Heart right ventricle (tissue), 16 donors: ENCODE data around the gene KCTD21. TPM values are rescaled to one million over a fixed set of nuclear protein-coding genes. Genes with fewer than 3 reads are reported as not detected.

Experiments
- ATAC-seq, 8 donors: fragments of 200-7000 bp; cut with Tn5 transposase; one replicate each; pipeline ENCODE4 v1.9.1; 2020; ENCODE audit warnings: mild to moderate bottlenecking in 8 of 8, moderate library complexity in 8 of 8, moderate number of reproducible peaks in 1 of 8
- DNase-seq, 2 donors: peaks; one replicate each; pipeline ENCODE4 v3.0.0-alpha.2; 2020
- H3K27ac ChIP-seq, 10 donors: fragments of 200-600 bp; sonication (generic) in 2 of 10; one replicate each; pipeline versions ENCODE4 v1.5.0 to v1.8.0; 2020 to 2022; ENCODE audit warnings: mild to moderate bottlenecking in 3 of 10
- H3K27me3 ChIP-seq, 7 donors: fragments of 200-600 bp; one replicate each; pipeline ENCODE4 v1.8.0; 2021 to 2022; ENCODE audit warnings: mild to moderate bottlenecking in 2 of 7
- H3K36me3 ChIP-seq, 9 donors: fragments of 200-600 bp; sonication (generic) in 1 of 9; one replicate each; pipeline versions ENCODE4 v1.5.0 to v1.8.0; 2020 to 2022; ENCODE audit warnings: mild to moderate bottlenecking in 2 of 9
- H3K4me1 ChIP-seq, 9 donors: fragments of 200-600 bp; sonication (generic) in 1 of 9; one replicate each; pipeline versions ENCODE4 v1.5.0 to v1.8.0; 2020 to 2022; ENCODE audit warnings: mild to moderate bottlenecking in 4 of 9
- H3K4me3 ChIP-seq, 10 donors: fragments of 200-600 bp; sonication (generic) in 2 of 10; one replicate each; pipeline versions ENCODE4 v1.5.0 to v1.8.0; 2020 to 2022; ENCODE audit warnings: mild to moderate bottlenecking in 7 of 10, moderate library complexity in 2 of 10
- H3K9me3 ChIP-seq, 11 donors: fragments of 200-600 bp in 10 of 11; sonication (generic) in 2 of 11; one replicate each; pipeline versions ENCODE4 v1.5.0 to v1.8.0; 2013 to 2022; ENCODE audit warnings: mild to moderate bottlenecking in 2 of 11, control low read depth in 1 of 11, moderate library complexity in 1 of 11
- WGBS, 2 donors: extraction: QIAGEN DNeasy Blood & Tissue Kit; methylation state at CpG; one replicate each; pipeline ENCODE4 v1.1.7; 2013; ENCODE audit warnings: inconsistent platforms in 1 of 2; 5-methylcytosine and 5-hydroxymethylcytosine counted together
- intact Hi-C, 10 donors: fragments of 100-400 bp; cut with DNase I; formaldehyde crosslinking; loops; one replicate each; pipeline versions ENCODE4 v1.11.1 to v1.14.2; 2022
- polyA plus RNA-seq, 2 donors: library from polyadenylated mRNA; stranded (reverse); fragments of 200-250 nt; gene quantifications; one replicate each; pipeline ENCODE4 v1.2.3, GENCODE V29; 2013
- total RNA-seq, 10 donors: library from RNA; stranded (reverse); fragmentation: NEBNext Ultra II Directional in 3 of 10; extraction: Animal tissue kit (Norgen Biotek cat#: 25700) in 3 of 10; gene quantifications; one replicate each; pipeline versions ENCODE4 v1.2.1 to v1.2.4, GENCODE V29; 2021 to 2023
- TF ChIP-seq, protein P1 (sequence below), 9 donors: fragments of 200-600 bp; sonication (generic) in 2 of 9; IDR thresholded peaks; one replicate each; pipeline versions ENCODE4 v1.5.0 to v1.8.0; 2021 to 2022; ENCODE audit warnings: antibody characterized with exemption in 9 of 9, mild to moderate bottlenecking in 5 of 9, moderate library complexity in 1 of 9
- donor health status: Arrhythmogenic right ventricular cardiomyopathy.
- donor health status: ischemic (EF 13 %, LVEDD 7.1; RV severe dilation, severe dysfunction).
- donor health status: healthy with polysubstance abuse.
- donor health status: DM: no; HTN: yes; CAD: no.
- donor health status: DM: no; HTN: no; CAD: no.
- donor health status: ischemic (EF 25% LVEDD 6.9; RV normal size, moderate dysfunction).
- donor health status: ischemic (EF 25% LVEDD 5.7; RV mildly dilated, moderate dysfunction).
- donor health status: healthy.
- donor health status: DM: yes; HTN: yes; CAD: no.
- donor health status: Ischemic cardiomyopathy.
- donor health status: ischemic (EF 35%, LVEDD 5.7; RV mildly dilated, moderate dysfunction).
- donor health status: nonischemic (EF 11% LVEDD 7.7; RV severe dilation, severe dysfunction).
- donor health status: DM: yes; HTN: yes; CAD: no.
- donor health status: PGD.
- donor health status: ischemic (EF 29% LVEDD 5.4; RV normal size, mild dysfunction).
- donor health status: nonischemic (EF 23%, LVEDD 6.1; RV moderate dilation, normal function).

Gene KCTD21
- total and polyA plus RNA-seq, 12 donors: 4.2 to 9.9 (median 6.2) TPM

DNA sequence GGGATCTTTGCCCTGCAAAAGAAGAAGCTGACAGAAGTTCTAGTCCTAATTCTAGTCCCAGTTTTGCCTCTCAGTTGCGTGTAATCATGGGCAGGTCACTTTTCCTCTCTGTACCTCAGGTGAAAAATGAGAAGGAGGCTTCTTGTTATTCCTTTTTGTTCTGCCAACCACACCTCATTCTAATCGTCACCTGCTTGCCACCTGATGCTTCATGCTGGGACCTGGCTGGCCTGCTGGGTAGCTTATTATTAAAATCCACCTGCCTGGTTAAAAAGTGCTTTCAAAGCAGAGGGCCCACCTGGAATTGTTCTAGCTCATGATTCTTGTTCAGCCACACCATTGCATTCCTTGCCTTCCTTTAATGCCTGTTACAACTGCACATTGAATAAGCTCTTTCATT lies 40.6 kb downstream of the KCTD21 start:
- ATAC-seq (no peak), DNase-seq (no peak)
- H3K4me3 ChIP-seq: no peak overlapping the region
- TF ChIP-seq, protein P1, sequence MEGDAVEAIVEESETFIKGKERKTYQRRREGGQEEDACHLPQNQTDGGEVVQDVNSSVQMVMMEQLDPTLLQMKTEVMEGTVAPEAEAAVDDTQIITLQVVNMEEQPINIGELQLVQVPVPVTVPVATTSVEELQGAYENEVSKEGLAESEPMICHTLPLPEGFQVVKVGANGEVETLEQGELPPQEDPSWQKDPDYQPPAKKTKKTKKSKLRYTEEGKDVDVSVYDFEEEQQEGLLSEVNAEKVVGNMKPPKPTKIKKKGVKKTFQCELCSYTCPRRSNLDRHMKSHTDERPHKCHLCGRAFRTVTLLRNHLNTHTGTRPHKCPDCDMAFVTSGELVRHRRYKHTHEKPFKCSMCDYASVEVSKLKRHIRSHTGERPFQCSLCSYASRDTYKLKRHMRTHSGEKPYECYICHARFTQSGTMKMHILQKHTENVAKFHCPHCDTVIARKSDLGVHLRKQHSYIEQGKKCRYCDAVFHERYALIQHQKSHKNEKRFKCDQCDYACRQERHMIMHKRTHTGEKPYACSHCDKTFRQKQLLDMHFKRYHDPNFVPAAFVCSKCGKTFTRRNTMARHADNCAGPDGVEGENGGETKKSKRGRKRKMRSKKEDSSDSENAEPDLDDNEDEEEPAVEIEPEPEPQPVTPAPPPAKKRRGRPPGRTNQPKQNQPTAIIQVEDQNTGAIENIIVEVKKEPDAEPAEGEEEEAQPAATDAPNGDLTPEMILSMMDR (IDR thresholded peaks at IDR 0.05): no peak
- 95% methylated on average over 2 of the region's 2 CpGs for WGBS, 2 donors
- intact Hi-C loops: loop anchor here in 7 of 10 donors (5.0 to 10.0 kb wide), 4 partner anchors 269 to 427 kb away; partner anchors contain the start of genes GAB2 (in 2 of the 7) and NARS2 (in 1 of the 7)
- no peaks in the 10 kb centered on the region for H3K36me3 ChIP-seq
- peaks cover 0 to 22% (median 0%) of the 10 kb centered on the region in 9 donors for H3K4me1 ChIP-seq
- no peak overlapping the region for H3K27ac ChIP-seq
- H3K9me3 ChIP-seq: no peaks in the 10 kb centered on the region
- H3K27me3 ChIP-seq: no peaks in the 10 kb centered on the region

DNA sequence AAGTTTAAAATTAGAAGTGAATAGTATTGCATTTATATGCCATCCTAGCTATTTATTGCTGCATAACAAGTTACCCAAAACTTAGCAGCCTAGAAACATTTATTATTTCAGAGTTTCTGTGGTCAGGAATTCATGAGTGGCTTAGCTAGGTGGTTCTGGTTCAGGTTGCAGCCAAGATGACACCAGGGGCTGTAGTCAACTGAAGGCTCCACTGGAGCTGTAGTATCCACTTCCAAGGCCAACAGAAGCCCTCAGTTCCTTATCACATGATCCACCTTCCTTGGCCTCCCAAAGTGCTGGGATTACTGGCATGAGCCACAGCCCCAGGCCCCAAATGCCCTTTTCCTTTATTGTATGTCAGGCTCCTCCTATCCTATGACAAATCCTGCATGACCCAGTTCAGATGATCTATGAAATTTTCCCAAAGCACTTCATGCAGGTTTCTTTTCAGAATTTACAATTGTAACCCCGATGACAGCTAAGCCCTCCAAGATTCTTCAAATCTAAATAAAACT lies 42.9 kb downstream of the KCTD21 start:
- TF ChIP-seq, protein P1 (IDR thresholded peaks at IDR 0.05): no peak
- H3K36me3 ChIP-seq: no peaks in the 10 kb centered on the region
- no peak for ATAC-seq
- peaks cover 0 to 26% (median 3%) of the 10 kb centered on the region in 9 donors for H3K4me1 ChIP-seq
- no peak overlapping the region for H3K4me3 ChIP-seq
- 91 to 92% methylated on average over 1 of the region's 1 CpG for WGBS, 2 donors
- intact Hi-C loops: loop anchor here in 7 of 10 donors (5.0 to 10.0 kb wide), 4 partner anchors 272 to 429 kb away; partner anchors contain the start of genes GAB2 (in 2 of the 7) and NARS2 (in 1 of the 7)
- DNase-seq: no peak
- no peaks in the 10 kb centered on the region for H3K9me3 ChIP-seq
- no peak overlapping the region for H3K27ac ChIP-seq
- no peaks in the 10 kb centered on the region for H3K27me3 ChIP-seq

DNA sequence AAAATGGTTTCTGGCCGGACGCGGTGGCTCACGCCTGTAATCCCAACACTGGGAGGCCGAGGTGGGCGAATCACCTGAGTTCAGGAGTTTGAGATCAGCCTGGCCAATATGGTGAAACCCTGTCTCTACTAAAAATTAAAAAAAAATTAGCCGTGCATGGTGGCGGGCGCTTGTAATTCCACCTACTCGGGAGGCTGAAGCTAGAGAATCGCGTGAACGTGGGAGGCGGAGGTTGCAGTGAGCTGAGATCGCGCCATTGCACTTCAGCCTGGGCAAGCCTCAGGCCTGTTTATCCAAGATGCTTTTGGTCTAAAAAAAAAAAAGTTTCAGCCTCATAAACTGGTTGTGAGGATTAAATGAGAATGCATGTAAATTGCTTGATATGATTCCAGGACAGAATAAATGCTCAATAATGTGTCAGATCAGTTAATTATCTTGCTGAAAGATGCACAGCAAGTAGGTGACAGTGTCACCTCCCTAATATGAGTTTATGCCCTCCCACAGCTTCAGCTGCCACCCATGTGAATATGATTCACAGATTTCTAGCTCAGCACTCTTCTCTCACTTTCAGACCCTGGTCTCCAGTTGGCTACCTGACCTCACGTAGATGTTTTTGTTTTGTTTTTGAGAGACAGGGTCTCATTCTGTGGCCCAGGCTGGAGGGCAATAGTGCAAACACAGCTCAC lies 47.9 kb downstream of the KCTD21 start:
- TF ChIP-seq, protein P1 (IDR thresholded peaks at IDR 0.05): no peak
- H3K27ac ChIP-seq: peak overlapping the region in 4 of 10 donors; percentile 67 to 81 (median 73)
- intact Hi-C loops: loop anchor here in 6 of 10 donors (1.0 to 10.0 kb wide), 4 partner anchors 30 to 434 kb away; partner anchors contain the start of genes KCTD21 (in 2 of the 6), USP35 (in 2 of the 6) and NARS2 (in 1 of the 6)

More for the DNA sequence above, 47.9 kb downstream of the KCTD21 start:
- Histone ChIP-seq H3K36me3 (peaks cover 0 to 18% (median 0%) of the 10 kb centered on the region in 9 donors), H3K4me1 (peaks cover 0 to 39% (median 18%) of the 10 kb centered on the region in 9 donors), H3K9me3 (no peaks in the 10 kb centered on the region), H3K4me3 (peak overlapping the region; percentile 38 to 92 (median 72)), H3K27me3 (no peaks in the 10 kb centered on the region)
- WGBS, 2 donors: 60 to 78% methylated on average over 17 of the region's 17 CpGs
- no peak for DNase-seq
- no peak for ATAC-seq
